Brain microvascular endothelial cell (primary cell): ENCODE measurements around the gene OR14J1.
"Not testable (repeated sequence)": the region's sequence is repeated elsewhere in the genome, so short reads cannot be mapped to it uniquely, and the experiment has no call there.

Source experiments
- DNase-seq: peaks from one replicate; pipeline ENCODE4 v3.0.0-alpha.2; 2020
- H3K27ac ChIP-seq: fragments of 250-450 bp; sonication (Bioruptor Pico); 2 replicates; pipeline ENCODE4 v1.5.1; 2020; ENCODE audit warnings: mild to moderate bottlenecking, moderate library complexity
- H3K27me3 ChIP-seq: fragments of 250-450 bp; sonication (Bioruptor Pico); replicated peaks from 2 replicates; pipeline ENCODE4 v1.5.1; 2020; ENCODE audit warnings: mild to moderate bottlenecking
- H3K36me3 ChIP-seq: fragments of 250-450 bp; sonication (Bioruptor Pico); replicated peaks from 2 replicates; pipeline ENCODE4 v1.5.1; 2020; ENCODE audit warnings: mild to moderate bottlenecking
- H3K4me3 ChIP-seq: 2 replicates; pipeline ENCODE4 v1.5.1; 2011; ENCODE audit warnings: low read depth, mild to moderate bottlenecking, control low read depth, low read length, moderate library complexity
- CTCF ChIP-seq: IDR thresholded peaks from 2 replicates; pipeline ENCODE4 v1.5.1; 2011; ENCODE audit warnings: low read depth, mild to moderate bottlenecking, moderate library complexity, low read length, control low read depth, inconsistent platforms; ENCODE audit errors: missing control alignments
- in situ Hi-C: cut with HindIII; loops from 2 replicates; pipeline ENCODE4 v1.10.0; 2017; ENCODE audit warnings: low sequenced_read_pairs, low pct_ligation_motif_present

The OR14J1 gene

GRCh38 chr6:29336269-29336668 is 34.8 kb downstream of the OR14J1 start:
- DNase-seq = no peak
- no peak overlapping the region for H3K4me3 ChIP-seq
- H3K27ac ChIP-seq = no peak overlapping the region
- H3K27me3 ChIP-seq = no peaks in the 10 kb centered on the region
- in situ Hi-C loops = no loop called here
- no peaks in the 10 kb centered on the region for H3K36me3 ChIP-seq
- no peak for TF ChIP-seq CTCF

GRCh38 chr6:29345380-29345779 is 43.9 kb downstream of the OR14J1 start:
- Histone ChIP-seq H3K27ac (no peak overlapping the region), H3K27me3 (no peaks in the 10 kb centered on the region), H3K4me3 (no peak overlapping the region), H3K36me3 (no peaks in the 10 kb centered on the region)
- TF ChIP-seq CTCF = no peak
- DNase-seq = no peak
- in situ Hi-C loops = no loop called here

GRCh38 chr6:29349348-29349747 is 47.8 kb downstream of the OR14J1 start:
- DNase-seq, in situ Hi-C loops, H3K36me3 ChIP-seq, H3K4me3 ChIP-seq, H3K27me3 ChIP-seq, H3K27ac ChIP-seq: not testable (repeated sequence)

GRCh38 chr6:29354980-29355379 is 53.5 kb downstream of the OR14J1 start:
- H3K36me3 ChIP-seq = no peaks in the 10 kb centered on the region
- no peak overlapping the region for H3K4me3 ChIP-seq
- no peak overlapping the region for H3K27ac ChIP-seq
- H3K27me3 ChIP-seq = no peaks in the 10 kb centered on the region
- in situ Hi-C loops = no loop called here
- no peak for TF ChIP-seq CTCF
- DNase-seq = no peak

GRCh38 chr6:29355603-29356002 is 54.1 kb downstream of the OR14J1 start:
- TF ChIP-seq CTCF = no peak
- no peak overlapping the region for H3K4me3 ChIP-seq
- no peak for DNase-seq
- H3K36me3 ChIP-seq = no peaks in the 10 kb centered on the region
- no peaks in the 10 kb centered on the region for H3K27me3 ChIP-seq
- H3K27ac ChIP-seq = no peak overlapping the region
- in situ Hi-C loops = no loop called here
